ENCODE measurements around the gene C11orf52.

C11orf52 gene

GRCh38 chr11:111966678-111967077 lies 48.0 kb downstream of the C11orf52 start:
- no peak for DNase-seq (ENCODE audit: low read depth)
- no peak overlapping the region for H3K4me3 ChIP-seq (ENCODE audit: control insufficient read depth, low read depth, low read length)
- TF ChIP-seq CTCF (IDR thresholded peaks at IDR 0.05; ENCODE audit: control insufficient read depth, insufficient read depth, low read depth, low read length, missing control alignments), result no peak

- no peak overlapping the region for H3K4me3 ChIP-seq (ENCODE audit: control insufficient read depth, low read depth, low read length)
- TF ChIP-seq CTCF (IDR thresholded peaks at IDR 0.05; ENCODE audit: control insufficient read depth, insufficient read depth, low read depth, low read length, missing control alignments), result no peak
- no peak for DNase-seq (ENCODE audit: low read depth)
Measured at GRCh38 chr11:111967649-111968048, 48.9 kb downstream of the C11orf52 start.

GRCh38 chr11:111969344-111969743 lies 50.6 kb downstream of the C11orf52 start:
- TF ChIP-seq CTCF (IDR thresholded peaks at IDR 0.05; ENCODE audit: control insufficient read depth, insufficient read depth, low read depth, low read length, missing control alignments), result no peak
- no peak overlapping the region for H3K4me3 ChIP-seq (ENCODE audit: control insufficient read depth, low read depth, low read length)
- DNase-seq (ENCODE audit: low read depth), result no peak

- DNase-seq (ENCODE audit: low read depth), result no peak
- no peak for TF ChIP-seq CTCF (IDR thresholded peaks at IDR 0.05; ENCODE audit: control insufficient read depth, insufficient read depth, low read depth, low read length, missing control alignments)
Measured at GRCh38 chr11:111974446-111974845, 55.7 kb downstream of the C11orf52 start.

GRCh38 chr11:111975076-111975806 lies 56.5 kb downstream of the C11orf52 start:
- H3K4me3 ChIP-seq (ENCODE audit: control insufficient read depth, low read depth, low read length), result no peak overlapping the region
- peak; percentile 37 for TF ChIP-seq CTCF (IDR thresholded peaks at IDR 0.05; ENCODE audit: control insufficient read depth, insufficient read depth, low read depth, low read length, missing control alignments)
- DNase-seq (ENCODE audit: low read depth), result no peak

More at GRCh38 chr11:111974446-111974845, 55.7 kb downstream of the C11orf52 start:
- no peak overlapping the region for H3K4me3 ChIP-seq (ENCODE audit: control insufficient read depth, low read depth, low read length)

- peak overlapping the region; percentile 93 for H3K4me3 ChIP-seq (ENCODE audit: control insufficient read depth, low read depth, low read length)
- DNase-seq (ENCODE audit: low read depth), result no peak
- no peak for TF ChIP-seq CTCF (IDR thresholded peaks at IDR 0.05; ENCODE audit: control insufficient read depth, insufficient read depth, low read depth, low read length, missing control alignments)
Measured at GRCh38 chr11:111976119-111976766, 57.5 kb downstream of the C11orf52 start.
